HL-60 (cell line): ENCODE results near the gene ELF4.

Experiments
- CTCF ChIP-seq: IDR thresholded peaks from one replicate; pipeline ENCODE4 v1.5.1; 2011; ENCODE audit warnings: low read length, control low read depth, inconsistent platforms; ENCODE audit not compliant: insufficient read depth
- GABPA ChIP-seq: IDR thresholded peaks from 2 replicates; pipeline ENCODE4 v1.6.1; 2012; ENCODE audit warnings: low read depth
- POLR2AphosphoS5 ChIP-seq: IDR thresholded peaks from 2 replicates; pipeline ENCODE4 v1.6.1; 2012; ENCODE audit warnings: low read depth

- TF ChIP-seq POLR2AphosphoS5 (peak; percentile 55), CTCF (no peak), GABPA (no peak)
Measured at GRCh38 chrX:130082244-130083106, 27.8 kb downstream of the ELF4 start.
